Panc1 (cell line): ENCODE results near the gene SCAMP5. TPM values are rescaled to one million over a fixed set of nuclear protein-coding genes. Genes with fewer than 3 reads are reported as not detected.

Experiments used
- ATAC-seq: fragments of 200-7000 bp; cut with Tn5 transposase; 2 replicates; pipeline ENCODE4 v1.9.1; 2020; ENCODE audit warnings: mild to moderate bottlenecking, moderate library complexity
- BruUV-seq: library from RNA; stranded (reverse); fragments of 400-500 nt; replicated peaks from 2 replicates; lab custom pipeline; 2021; lab: Mats Ljungman, UMichigan
- CTCF ChIA-PET: fragments of 300-600 bp; sonication (Branson Sonifier 250); formaldehyde crosslinking; loops from one replicate; lab custom pipeline; 2022; ENCODE audit warnings: antibody characterized with exemption; lab: Charles Lee
- POLR2A ChIA-PET: fragments of 300-600 bp; sonication (Branson Sonifier 250); formaldehyde crosslinking; loops from one replicate; lab custom pipeline; 2022; ENCODE audit warnings: antibody characterized with exemption; lab: Charles Lee
- DNase-seq: peaks from one replicate; pipeline ENCODE4 v3.0.0-alpha.2; 2010; ENCODE audit warnings: low read depth, low spot score
- H3K27ac ChIP-seq: 2 replicates; pipeline ENCODE4 v1.5.1; 2011; ENCODE audit warnings: mild to moderate bottlenecking, low read length, inconsistent platforms
- H3K27me3 ChIP-seq: fragments of 200-500 bp; sonication (Bioruptor generic); 2 replicates; pipeline ENCODE4 v1.6.0; 2014; ENCODE audit warnings: low read length, inconsistent platforms; ENCODE audit not compliant: control insufficient read depth, insufficient read depth
- H3K36me3 ChIP-seq: fragments of 200-500 bp; sonication (Bioruptor generic); 2 replicates; pipeline ENCODE4 v1.5.1; 2014; ENCODE audit warnings: inconsistent platforms, mild to moderate bottlenecking, low read length, moderate library complexity; ENCODE audit not compliant: control insufficient read depth, insufficient read depth
- H3K4me1 ChIP-seq: 2 replicates; pipeline ENCODE4 v1.5.1; 2011; ENCODE audit warnings: inconsistent platforms, mild to moderate bottlenecking, low read length, moderate library complexity; ENCODE audit not compliant: control insufficient read depth, insufficient read depth
- H3K4me3 ChIP-seq, 2 experiments: 2 replicates each; pipeline ENCODE4 v1.5.1; 2011 to 2012; ENCODE audit warnings: low read depth in 2 of 2, low read length in 2 of 2, mild to moderate bottlenecking in 2 of 2, inconsistent platforms in 1 of 2, moderate library complexity in 1 of 2
- H3K9me3 ChIP-seq: fragments of 200-500 bp; sonication (Bioruptor generic); 2 replicates; pipeline ENCODE4 v1.5.1; 2014; ENCODE audit warnings: low read depth, mild to moderate bottlenecking, inconsistent platforms, low read length, moderate library complexity; ENCODE audit not compliant: control insufficient read depth, insufficient read depth
- POLR2AphosphoS5 ChIP-seq: IDR thresholded peaks from 2 replicates; pipeline ENCODE4 v1.6.1; 2012; ENCODE audit warnings: mild to moderate bottlenecking, low read depth, low read length, moderate library complexity
- SIN3A ChIP-seq: IDR thresholded peaks from 2 replicates; pipeline ENCODE4 v1.6.1; 2012; ENCODE audit warnings: low read depth, mild to moderate bottlenecking, low read length, moderate library complexity, borderline replicate concordance; ENCODE audit not compliant: insufficient read depth
- TCF7L2 ChIP-seq: IDR thresholded peaks from 2 replicates; pipeline ENCODE4 v1.6.1; 2011; ENCODE audit warnings: mild to moderate bottlenecking, low read depth, low read length, inconsistent platforms
- in situ Hi-C: cut with HindIII; loops from 2 replicates; pipeline ENCODE4 v1.10.0; 2016; ENCODE audit warnings: low sequenced_read_pairs, low pct_unique_long_range_greater_than_20kb
- intact Hi-C: fragments of 100-400 bp; cut with micrococcal nuclease; formaldehyde crosslinking; loops from one replicate; pipeline ENCODE4 v1.10.0; 2022; ENCODE audit not compliant: unreplicated experiment
- total RNA-seq: library from RNA; stranded (reverse); gene quantifications from one replicate; pipeline ENCODE4 v1.2.1, GENCODE V29; 2021; ENCODE audit not compliant: unreplicated experiment
- TF ChIP-seq, protein P1 (sequence below), 2 experiments: IDR thresholded peaks; 2 replicates each; pipeline ENCODE4 v1.6.1; 2011 to 2012; ENCODE audit warnings: low read depth in 2 of 2, control low read depth in 1 of 2, low read length in 1 of 2, mild to moderate bottlenecking in 1 of 2, moderate library complexity in 1 of 2; ENCODE audit not compliant: insufficient read depth in 1 of 2
- TF ChIP-seq, protein P2 (sequence below): fragments of 450-650 bp; IDR thresholded peaks from 2 replicates; pipeline ENCODE4 v1.5.1; 2017; ENCODE audit warnings: mild to moderate bottlenecking

SCAMP5 gene
- total RNA-seq, 1 experiment from 2014 or later, result 11.2 TPM

DNA sequence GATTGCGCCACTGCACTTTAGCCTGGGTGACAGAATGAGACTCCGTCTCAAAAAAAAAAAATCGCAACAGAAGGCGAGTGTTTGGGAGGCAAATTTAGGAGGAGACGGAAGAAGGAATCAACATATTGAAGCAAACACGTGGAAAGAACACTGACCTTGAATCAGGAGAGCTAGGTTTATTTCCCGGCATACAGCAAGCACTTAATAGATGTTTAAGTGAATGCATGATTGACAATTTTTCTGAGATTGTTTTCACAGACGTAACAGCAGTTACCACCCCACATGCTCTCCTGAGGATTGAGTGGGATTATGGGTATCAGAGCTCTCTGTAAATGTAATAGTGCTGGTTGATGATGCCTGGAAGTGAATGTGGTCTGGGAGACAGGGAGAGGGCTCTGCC is 33.1 kb upstream of the SCAMP5 start:
- no peak overlapping the region for H3K4me3 ChIP-seq
- ChIA-PET POLR2A (no interaction called here), CTCF (interaction anchor here (0.6 kb wide), 1 partner anchor 191 kb away, joined by 3 read pairs; no protein-coding TSS in a partner anchor)
- no peaks in the 10 kb centered on the region for H3K9me3 ChIP-seq
- intact Hi-C loops, result no loop called here
- no peak for ATAC-seq
- no peak for DNase-seq
- TF ChIP-seq, protein P1, sequence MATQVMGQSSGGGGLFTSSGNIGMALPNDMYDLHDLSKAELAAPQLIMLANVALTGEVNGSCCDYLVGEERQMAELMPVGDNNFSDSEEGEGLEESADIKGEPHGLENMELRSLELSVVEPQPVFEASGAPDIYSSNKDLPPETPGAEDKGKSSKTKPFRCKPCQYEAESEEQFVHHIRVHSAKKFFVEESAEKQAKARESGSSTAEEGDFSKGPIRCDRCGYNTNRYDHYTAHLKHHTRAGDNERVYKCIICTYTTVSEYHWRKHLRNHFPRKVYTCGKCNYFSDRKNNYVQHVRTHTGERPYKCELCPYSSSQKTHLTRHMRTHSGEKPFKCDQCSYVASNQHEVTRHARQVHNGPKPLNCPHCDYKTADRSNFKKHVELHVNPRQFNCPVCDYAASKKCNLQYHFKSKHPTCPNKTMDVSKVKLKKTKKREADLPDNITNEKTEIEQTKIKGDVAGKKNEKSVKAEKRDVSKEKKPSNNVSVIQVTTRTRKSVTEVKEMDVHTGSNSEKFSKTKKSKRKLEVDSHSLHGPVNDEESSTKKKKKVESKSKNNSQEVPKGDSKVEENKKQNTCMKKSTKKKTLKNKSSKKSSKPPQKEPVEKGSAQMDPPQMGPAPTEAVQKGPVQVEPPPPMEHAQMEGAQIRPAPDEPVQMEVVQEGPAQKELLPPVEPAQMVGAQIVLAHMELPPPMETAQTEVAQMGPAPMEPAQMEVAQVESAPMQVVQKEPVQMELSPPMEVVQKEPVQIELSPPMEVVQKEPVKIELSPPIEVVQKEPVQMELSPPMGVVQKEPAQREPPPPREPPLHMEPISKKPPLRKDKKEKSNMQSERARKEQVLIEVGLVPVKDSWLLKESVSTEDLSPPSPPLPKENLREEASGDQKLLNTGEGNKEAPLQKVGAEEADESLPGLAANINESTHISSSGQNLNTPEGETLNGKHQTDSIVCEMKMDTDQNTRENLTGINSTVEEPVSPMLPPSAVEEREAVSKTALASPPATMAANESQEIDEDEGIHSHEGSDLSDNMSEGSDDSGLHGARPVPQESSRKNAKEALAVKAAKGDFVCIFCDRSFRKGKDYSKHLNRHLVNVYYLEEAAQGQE (IDR thresholded peaks at IDR 0.05; ENCODE audit: insufficient read depth in 1 of 2, low read depth in 2 of 2, low read length in 1 of 2), result no peak
- no peak for TF ChIP-seq TCF7L2
- TF ChIP-seq, protein P2, sequence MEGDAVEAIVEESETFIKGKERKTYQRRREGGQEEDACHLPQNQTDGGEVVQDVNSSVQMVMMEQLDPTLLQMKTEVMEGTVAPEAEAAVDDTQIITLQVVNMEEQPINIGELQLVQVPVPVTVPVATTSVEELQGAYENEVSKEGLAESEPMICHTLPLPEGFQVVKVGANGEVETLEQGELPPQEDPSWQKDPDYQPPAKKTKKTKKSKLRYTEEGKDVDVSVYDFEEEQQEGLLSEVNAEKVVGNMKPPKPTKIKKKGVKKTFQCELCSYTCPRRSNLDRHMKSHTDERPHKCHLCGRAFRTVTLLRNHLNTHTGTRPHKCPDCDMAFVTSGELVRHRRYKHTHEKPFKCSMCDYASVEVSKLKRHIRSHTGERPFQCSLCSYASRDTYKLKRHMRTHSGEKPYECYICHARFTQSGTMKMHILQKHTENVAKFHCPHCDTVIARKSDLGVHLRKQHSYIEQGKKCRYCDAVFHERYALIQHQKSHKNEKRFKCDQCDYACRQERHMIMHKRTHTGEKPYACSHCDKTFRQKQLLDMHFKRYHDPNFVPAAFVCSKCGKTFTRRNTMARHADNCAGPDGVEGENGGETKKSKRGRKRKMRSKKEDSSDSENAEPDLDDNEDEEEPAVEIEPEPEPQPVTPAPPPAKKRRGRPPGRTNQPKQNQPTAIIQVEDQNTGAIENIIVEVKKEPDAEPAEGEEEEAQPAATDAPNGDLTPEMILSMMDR, result no peak
- in situ Hi-C loops, result no loop called here
- BruUV-seq, result TSS peak; percentile 7
- no peaks in the 10 kb centered on the region for H3K36me3 ChIP-seq
- no peak overlapping the region for H3K27ac ChIP-seq
- no peaks in the 10 kb centered on the region for H3K27me3 ChIP-seq
- peaks cover 28% of the 10 kb centered on the region for H3K4me1 ChIP-seq

DNA sequence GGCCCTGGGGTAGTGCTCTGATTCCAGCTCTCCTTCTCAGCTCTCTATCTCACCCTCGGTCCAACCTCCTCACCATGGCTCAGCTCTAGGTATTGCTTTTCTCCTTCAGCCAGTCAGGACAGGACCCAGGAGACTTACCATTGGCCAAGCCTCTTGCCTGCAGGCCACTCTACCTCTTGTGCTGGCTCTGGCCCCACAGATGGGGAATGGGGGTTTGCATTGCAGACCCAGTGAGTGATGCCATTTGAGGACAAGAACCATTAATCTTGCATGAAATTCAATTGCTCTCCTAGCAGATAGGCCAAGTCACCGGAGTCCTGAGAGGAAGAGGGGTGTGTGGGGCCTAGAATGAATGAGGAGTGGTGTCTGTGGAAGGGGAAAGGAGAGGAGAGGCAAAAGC is 32.7 kb upstream of the SCAMP5 start:
- Histone ChIP-seq H3K4me1 (peaks cover 28% of the 10 kb centered on the region), H3K4me3 (no peak overlapping the region), H3K27ac (no peak overlapping the region), H3K9me3 (no peaks in the 10 kb centered on the region), H3K27me3 (no peaks in the 10 kb centered on the region), H3K36me3 (no peaks in the 10 kb centered on the region)
- DNase-seq (no peak), ATAC-seq (no peak)
- no TSS peak for BruUV-seq
- CTCF ChIA-PET, result interaction anchor here (0.6 kb wide), 1 partner anchor 191 kb away, joined by 3 read pairs; no protein-coding TSS in a partner anchor
- intact Hi-C loops (no loop called here), in situ Hi-C loops (no loop called here)
- TF ChIP-seq, protein P1 (IDR thresholded peaks at IDR 0.05; ENCODE audit: insufficient read depth in 1 of 2, low read depth in 2 of 2, low read length in 1 of 2), result no peak
- TF ChIP-seq TCF7L2 (no peak), SIN3A (no peak), POLR2AphosphoS5 (no peak)
- TF ChIP-seq, protein P2, result no peak
- POLR2A ChIA-PET, result no interaction called here
